OCI-M2 (cell line): ENCODE results near the gene CRACR2B.

Source experiments
- DNase-seq: peaks from one replicate; lab custom pipeline; 2025; ENCODE audit not compliant: unreplicated experiment; lab: John Stamatoyannopoulos, UW

Gene CRACR2B

GRCh38 chr11:794766-795633 is 32.7 kb upstream of the CRACR2B start:
- DNase-seq: no peak

GRCh38 chr11:795634-796564 is 31.8 kb upstream of the CRACR2B start:
- DNase-seq: no peak

GRCh38 chr11:796565-797295 is 31.0 kb upstream of the CRACR2B start:
- no peak for DNase-seq

GRCh38 chr11:797296-798092 is 30.2 kb upstream of the CRACR2B start:
- DNase-seq: no peak

GRCh38 chr11:798093-798713 is 29.5 kb upstream of the CRACR2B start, which contains the start of gene SLC25A22:
Gene SLC25A22 (minus strand): TSS chr11:798281. CDS start chr11:795006, 3,275 bp downstream.
- DNase-seq: no peak

- no peak for DNase-seq
These were observed 27.9 kb upstream of the CRACR2B start for GRCh38 chr11:799641-800316.

GRCh38 chr11:800473-800872 is 27.2 kb upstream of the CRACR2B start:
- DNase-seq: no peak

- no peak for DNase-seq
These were observed 26.5 kb upstream of the CRACR2B start for GRCh38 chr11:801097-801780.

GRCh38 chr11:802018-802617 is 25.6 kb upstream of the CRACR2B start:
- no peak for DNase-seq

- no peak for DNase-seq
These were observed 24.8 kb upstream of the CRACR2B start for GRCh38 chr11:802693-803466.

GRCh38 chr11:803467-803742 is 24.3 kb upstream of the CRACR2B start:
- no peak for DNase-seq

- DNase-seq: no peak
These were observed 23.7 kb upstream of the CRACR2B start for GRCh38 chr11:803770-804598.

GRCh38 chr11:804599-804964 is 23.1 kb upstream of the CRACR2B start:
- no peak for DNase-seq

GRCh38 chr11:808427-809286 is 19.1 kb upstream of the CRACR2B start:
- no peak for DNase-seq

- DNase-seq: peak; percentile 71
These were observed 18.3 kb upstream of the CRACR2B start, which contains the start of gene RPLP2 for GRCh38 chr11:809287-810039. Gene RPLP2 (plus strand): TSS chr11:809967. CDS start chr11:810235, 268 bp downstream.
